Neural progenitor cell (in vitro differentiated cells): ENCODE measurements around the gene PGBD5. TPM values are rescaled to one million over a fixed set of nuclear protein-coding genes. Genes with fewer than 3 reads are reported as not detected.
A peak's percentile ranks its signal among the peaks of the same experiment; 100 is the strongest.

Source experiments
- DNase-seq: peaks from one replicate; pipeline ENCODE4 v3.0.0-alpha.2; 2016; ENCODE audit warnings: low spot score
- H2AFZ ChIP-seq: fragments of 200-600 bp; sonication (generic); replicated peaks from 2 replicates; pipeline ENCODE4 v1.6.1; 2016; ENCODE audit warnings: antibody characterized with exemption
- H3F3A ChIP-seq: fragments of 200-600 bp; sonication (generic); 2 replicates; pipeline ENCODE4 v1.6.1; 2016; ENCODE audit warnings: antibody characterized with exemption, low read depth
- H3K27ac ChIP-seq: fragments of 200-600 bp; sonication (generic); 2 replicates; pipeline ENCODE4 v1.5.1; 2016; ENCODE audit warnings: mild to moderate bottlenecking
- H3K27me3 ChIP-seq: fragments of 200-600 bp; sonication (generic); 2 replicates; pipeline ENCODE4 v1.6.1; 2016; ENCODE audit warnings: mild to moderate bottlenecking, moderate library complexity
- H3K36me3 ChIP-seq: fragments of 200-600 bp; sonication (generic); 2 replicates; pipeline ENCODE4 v1.5.1; 2016
- H3K4me1 ChIP-seq: fragments of 200-600 bp; sonication (generic); 2 replicates; pipeline ENCODE4 v1.6.1; 2016; ENCODE audit warnings: mixed run types
- H3K4me2 ChIP-seq: fragments of 200-600 bp; sonication (generic); 2 replicates; pipeline ENCODE4 v1.6.1; 2016
- H3K4me3 ChIP-seq: fragments of 200-600 bp; sonication (generic); 2 replicates; pipeline ENCODE4 v1.5.1; 2016
- H3K79me2 ChIP-seq: fragments of 200-600 bp; sonication (generic); 2 replicates; pipeline ENCODE4 v1.6.1; 2016; ENCODE audit warnings: low read depth
- H3K9ac ChIP-seq: fragments of 200-600 bp; sonication (generic); 2 replicates; pipeline ENCODE4 v1.6.1; 2016
- H3K9me3 ChIP-seq: fragments of 200-600 bp; sonication (generic); 2 replicates; pipeline ENCODE4 v1.5.1; 2016; ENCODE audit warnings: low read depth
- H4K20me1 ChIP-seq: fragments of 200-600 bp; sonication (generic); 2 replicates; pipeline ENCODE4 v1.6.1; 2016; ENCODE audit warnings: low read depth
- H3K27ac Mint-ChIP-seq: 3 replicates; pipeline ENCODE4 v1.8.0; 2021; ENCODE audit warnings: mixed read lengths
- H3K27me3 Mint-ChIP-seq: 2 replicates; pipeline ENCODE4 v1.8.0; 2022; ENCODE audit warnings: low read depth, mild to moderate bottlenecking, inconsistent platforms, moderate library complexity, mixed read lengths; ENCODE audit not compliant: insufficient read depth
- H3K36me3 Mint-ChIP-seq: 3 replicates; pipeline ENCODE4 v1.8.0; 2021; ENCODE audit warnings: mixed read lengths
- H3K4me1 Mint-ChIP-seq: 3 replicates; pipeline ENCODE4 v1.8.0; 2021; ENCODE audit warnings: mixed read lengths
- H3K4me3 Mint-ChIP-seq: 3 replicates; pipeline ENCODE4 v1.8.0; 2021; ENCODE audit warnings: mild to moderate bottlenecking, moderate library complexity, mixed read lengths
- H3K9me3 Mint-ChIP-seq: 3 replicates; pipeline ENCODE4 v1.8.0; 2020; ENCODE audit warnings: mixed read lengths
- CTCF ChIP-seq: fragments of 200-600 bp; sonication (generic); IDR thresholded peaks from 2 replicates; pipeline ENCODE4 v1.5.1; 2017; ENCODE audit warnings: antibody characterized with exemption, mild to moderate bottlenecking
- EZH2 ChIP-seq: fragments of 200-600 bp; sonication (generic); IDR thresholded peaks from 2 replicates; pipeline ENCODE4 v1.6.1; 2017; ENCODE audit warnings: antibody characterized with exemption, mild to moderate bottlenecking, moderate library complexity
- EZH2phosphoT487 ChIP-seq: fragments of 200-600 bp; sonication (generic); IDR thresholded peaks from 2 replicates; pipeline ENCODE4 v1.6.1; 2017; ENCODE audit warnings: antibody characterized with exemption
- total RNA-seq: library from RNA; depleted of rRNA; stranded (reverse); fragments of >200 nt; gene quantifications from 2 replicates; pipeline ENCODE4 v1.2.3, GENCODE V29; 2015; ENCODE audit warnings: low replicate concordance

Gene PGBD5
- total RNA-seq, 1 donor from 2014 or later: 1.2 TPM

GRCh38 chr1:230287674-230288315 is 138.3 kb downstream of the PGBD5 start:
- Histone ChIP-seq H3K9me3 (no peaks in the 10 kb centered on the region), H3K79me2 (no peaks in the 10 kb centered on the region), H3K4me3 (no peak overlapping the region), H3F3A (peaks cover 3% of the 10 kb centered on the region), H3K4me1 (peaks cover 13% of the 10 kb centered on the region), H2AFZ (no peak overlapping the region), H3K27ac (no peak overlapping the region), H4K20me1 (no peaks in the 10 kb centered on the region), H3K27me3 (peaks cover 10% of the 10 kb centered on the region), H3K4me2 (no peak overlapping the region), H3K9ac (no peak overlapping the region), H3K36me3 (no peaks in the 10 kb centered on the region)
- Mint-ChIP-seq H3K36me3 (peaks cover 8% of the 10 kb centered on the region), H3K9me3 (peaks cover 3% of the 10 kb centered on the region), H3K4me3 (no peak overlapping the region), H3K27ac (peak overlapping the region; percentile 62), H3K27me3 (peaks cover 4% of the 10 kb centered on the region), H3K4me1 (peaks cover 28% of the 10 kb centered on the region)
- TF ChIP-seq CTCF: no peak
- TF ChIP-seq EZH2: no peak
- TF ChIP-seq EZH2phosphoT487: no peak
- DNase-seq: no peak

- H3K9me3 Mint-ChIP-seq: peaks cover 3% of the 10 kb centered on the region
- Histone ChIP-seq H2AFZ (no peak overlapping the region), H3K4me2 (no peak overlapping the region), H3K27ac (no peak overlapping the region), H3K36me3 (no peaks in the 10 kb centered on the region), H4K20me1 (no peaks in the 10 kb centered on the region), H3K9ac (no peak overlapping the region), H3K4me1 (peaks cover 5% of the 10 kb centered on the region), H3K27me3 (peaks cover 1% of the 10 kb centered on the region), H3K79me2 (no peaks in the 10 kb centered on the region), H3K9me3 (no peaks in the 10 kb centered on the region), H3F3A (no peaks in the 10 kb centered on the region), H3K4me3 (no peak overlapping the region)
- no peak overlapping the region for H3K27ac Mint-ChIP-seq
- no peak overlapping the region for H3K4me3 Mint-ChIP-seq
- H3K4me1 Mint-ChIP-seq: peaks cover 18% of the 10 kb centered on the region
- peaks cover 4% of the 10 kb centered on the region for H3K27me3 Mint-ChIP-seq
- TF ChIP-seq EZH2 (no peak), EZH2phosphoT487 (no peak), CTCF (no peak)
- H3K36me3 Mint-ChIP-seq: peaks cover 10% of the 10 kb centered on the region
- DNase-seq: no peak
Measured at GRCh38 chr1:230286890-230287269, 139.3 kb downstream of the PGBD5 start.

- DNase-seq: no peak
- H3K27ac Mint-ChIP-seq: peak overlapping the region; percentile 50
- no peak overlapping the region for H3K4me3 Mint-ChIP-seq
Measured at GRCh38 chr1:230286166-230286889, 139.8 kb downstream of the PGBD5 start.

More at GRCh38 chr1:230286166-230286889, 139.8 kb downstream of the PGBD5 start:
- Histone ChIP-seq H3F3A (no peaks in the 10 kb centered on the region), H3K9me3 (no peaks in the 10 kb centered on the region), H3K4me2 (no peak overlapping the region), H3K36me3 (no peaks in the 10 kb centered on the region), H3K27me3 (no peaks in the 10 kb centered on the region), H3K9ac (no peak overlapping the region), H4K20me1 (no peaks in the 10 kb centered on the region), H3K4me1 (peaks cover 5% of the 10 kb centered on the region), H2AFZ (no peak overlapping the region), H3K4me3 (no peak overlapping the region), H3K79me2 (no peaks in the 10 kb centered on the region), H3K27ac (no peak overlapping the region)
- peaks cover 15% of the 10 kb centered on the region for H3K4me1 Mint-ChIP-seq
- H3K27me3 Mint-ChIP-seq: peaks cover 4% of the 10 kb centered on the region
- H3K9me3 Mint-ChIP-seq: peaks cover 3% of the 10 kb centered on the region
- H3K36me3 Mint-ChIP-seq: peaks cover 12% of the 10 kb centered on the region
- TF ChIP-seq EZH2phosphoT487: no peak
- no peak for TF ChIP-seq CTCF
- no peak for TF ChIP-seq EZH2
